WTC11 (cell line): ENCODE results near the gene MTMR3.

Experiments used
- CTCF ChIP-seq: fragments of 200-600 bp; IDR thresholded peaks from 2 replicates; pipeline ENCODE4 v1.8.0; 2022; ENCODE audit warnings: antibody characterized with exemption
- ELF4 ChIP-seq: sonication (generic); formaldehyde crosslinking; IDR thresholded peaks from 2 replicates; pipeline ENCODE4 v1.8.1; 2022; ENCODE audit warnings: low read depth, mild to moderate bottlenecking, moderate library complexity, missing genetic modification reagents
- TF ChIP-seq, protein P1 (sequence below): sonication (generic); formaldehyde crosslinking; IDR thresholded peaks from 2 replicates; pipeline ENCODE4 v1.8.0; 2022; ENCODE audit warnings: mild to moderate bottlenecking, missing genetic modification reagents
- TF ChIP-seq, protein P2 (sequence below): sonication (generic); formaldehyde crosslinking; IDR thresholded peaks from 2 replicates; pipeline ENCODE4 v1.8.0; 2022; ENCODE audit warnings: mild to moderate bottlenecking, missing genetic modification reagents
- TF ChIP-seq, protein P3 (sequence below): sonication (generic); formaldehyde crosslinking; IDR thresholded peaks from 2 replicates; pipeline ENCODE4 v1.8.1; 2022; ENCODE audit warnings: low read depth, missing genetic modification reagents, borderline replicate concordance

GRCh38 chr22:30047364-30047738 lies 164.4 kb downstream of the MTMR3 start:
- no peak for TF ChIP-seq CTCF
- TF ChIP-seq, protein P1, sequence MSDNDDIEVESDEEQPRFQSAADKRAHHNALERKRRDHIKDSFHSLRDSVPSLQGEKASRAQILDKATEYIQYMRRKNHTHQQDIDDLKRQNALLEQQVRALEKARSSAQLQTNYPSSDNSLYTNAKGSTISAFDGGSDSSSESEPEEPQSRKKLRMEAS (CRISPR knock-in tag) = no peak
- no peak for TF ChIP-seq ELF4
- TF ChIP-seq, protein P2, sequence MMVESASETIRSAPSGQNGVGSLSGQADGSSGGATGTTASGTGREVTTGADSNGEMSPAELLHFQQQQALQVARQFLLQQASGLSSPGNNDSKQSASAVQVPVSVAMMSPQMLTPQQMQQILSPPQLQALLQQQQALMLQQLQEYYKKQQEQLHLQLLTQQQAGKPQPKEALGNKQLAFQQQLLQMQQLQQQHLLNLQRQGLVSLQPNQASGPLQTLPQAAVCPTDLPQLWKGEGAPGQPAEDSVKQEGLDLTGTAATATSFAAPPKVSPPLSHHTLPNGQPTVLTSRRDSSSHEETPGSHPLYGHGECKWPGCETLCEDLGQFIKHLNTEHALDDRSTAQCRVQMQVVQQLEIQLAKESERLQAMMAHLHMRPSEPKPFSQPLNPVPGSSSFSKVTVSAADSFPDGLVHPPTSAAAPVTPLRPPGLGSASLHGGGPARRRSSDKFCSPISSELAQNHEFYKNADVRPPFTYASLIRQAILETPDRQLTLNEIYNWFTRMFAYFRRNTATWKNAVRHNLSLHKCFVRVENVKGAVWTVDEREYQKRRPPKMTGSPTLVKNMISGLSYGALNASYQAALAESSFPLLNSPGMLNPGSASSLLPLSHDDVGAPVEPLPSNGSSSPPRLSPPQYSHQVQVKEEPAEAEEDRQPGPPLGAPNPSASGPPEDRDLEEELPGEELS (CRISPR knock-in tag) = no peak
- TF ChIP-seq, protein P3, sequence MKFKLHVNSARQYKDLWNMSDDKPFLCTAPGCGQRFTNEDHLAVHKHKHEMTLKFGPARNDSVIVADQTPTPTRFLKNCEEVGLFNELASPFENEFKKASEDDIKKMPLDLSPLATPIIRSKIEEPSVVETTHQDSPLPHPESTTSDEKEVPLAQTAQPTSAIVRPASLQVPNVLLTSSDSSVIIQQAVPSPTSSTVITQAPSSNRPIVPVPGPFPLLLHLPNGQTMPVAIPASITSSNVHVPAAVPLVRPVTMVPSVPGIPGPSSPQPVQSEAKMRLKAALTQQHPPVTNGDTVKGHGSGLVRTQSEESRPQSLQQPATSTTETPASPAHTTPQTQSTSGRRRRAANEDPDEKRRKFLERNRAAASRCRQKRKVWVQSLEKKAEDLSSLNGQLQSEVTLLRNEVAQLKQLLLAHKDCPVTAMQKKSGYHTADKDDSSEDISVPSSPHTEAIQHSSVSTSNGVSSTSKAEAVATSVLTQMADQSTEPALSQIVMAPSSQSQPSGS (CRISPR knock-in tag) = no peak
